ENCODE measurements around the gene SCN4A. TPM values are rescaled to one million over a fixed set of nuclear protein-coding genes. Genes with fewer than 3 reads are reported as not detected.
A peak's percentile ranks its signal among the peaks of the same experiment; 100 is the strongest.

SCN4A gene
- total and polyA plus RNA-seq, 2 of the 13 experiments (the other 11 are each of a cell fraction or from before 2014, with no cell fraction given): 0.02 to 0.03 TPM

- no peak overlapping the region for H3K4me3 ChIP-seq (replicated peaks in 1 of 3; ENCODE audit: insufficient read depth in 1 of 3, low read depth in 2 of 3, low read length in 3 of 3)
- peaks cover 18% of the 10 kb centered on the region for H3K4me1 ChIP-seq (ENCODE audit: insufficient read depth, low read length)
- no peaks in the 10 kb centered on the region; the same call in 1 of the 2 replicates for H4K20me1 ChIP-seq (ENCODE audit: insufficient read depth, low read length)
- no peak overlapping the region for H3K9ac ChIP-seq (ENCODE audit: insufficient read depth, low read depth, low read length)
- TF ChIP-seq TGIF2 (CRISPR knock-in tag; IDR thresholded peaks at IDR 0.05) (no peak), MXD1 (CRISPR knock-in tag; IDR thresholded peaks at IDR 0.05) (no peak), ZMYM3 (CRISPR knock-in tag; IDR thresholded peaks at IDR 0.05) (0 out of 2 replicates have a peak, but pooled peaks have one; percentile 14), HHEX (CRISPR knock-in tag; IDR thresholded peaks at IDR 0.05) (no peak)
- ChIA-PET POLR2A (no interaction called here), CTCF (ENCODE audit: low intra/inter-chr PET ratio, low total read pairs) (no interaction called here)
- no peak for FAIRE-seq
- H2AFZ ChIP-seq (ENCODE audit: low read length): no peak overlapping the region
- BruUV-seq (replicated peaks): no TSS peak
- DNase-seq (ENCODE audit: low spot score): no peak
- H3K4me2 ChIP-seq (ENCODE audit: low read depth, low read length): no peak overlapping the region
- no peaks in the 10 kb centered on the region for H3K9me3 ChIP-seq (ENCODE audit: low read length)
- no peaks in the 10 kb centered on the region for H3K79me2 ChIP-seq (ENCODE audit: insufficient read depth, low read length)
- intact Hi-C loops (cut with micrococcal nuclease; ENCODE audit: unreplicated experiment) (no loop called here), in situ Hi-C loops (cut with HindIII; ENCODE audit: extremely low pct_ligation_motif_present, low pct_unique_long_range_greater_than_20kb) (no loop called here)
- H3K36me3 ChIP-seq (replicated peaks in 1 of 2; ENCODE audit: control insufficient read depth in 1 of 2, insufficient read depth in 2 of 2, low read length in 2 of 2): no peaks in the 10 kb centered on the region
- WGBS (ENCODE audit: low lambda C conversion rate): 49% methylated on average over 4 of the region's 4 CpGs
- no peak overlapping the region for H3K27ac ChIP-seq (ENCODE audit: extremely low read length, insufficient read depth, low read length)
- H3K27me3 ChIP-seq (ENCODE audit: control insufficient read depth in 1 of 2, insufficient read depth in 2 of 2, low read length in 2 of 2): peaks cover 19 to 76% of the 10 kb centered on the region in 2 experiments
- ATAC-seq: no peak
Measured at GRCh38 chr17:63932721-63933120, 40.0 kb downstream of the SCN4A start.

GRCh38 chr17:63931981-63932561 is 40.6 kb downstream of the SCN4A start, which contains the start of gene CD79B:
Gene CD79B (minus strand): TSS chr17:63932331. CDS start chr17:63932261, 70 bp downstream.
- H2AFZ ChIP-seq (ENCODE audit: low read length): no peak within 1 kb of the TSS

More at GRCh38 chr17:63931981-63932561, 40.6 kb downstream of the SCN4A start, which contains the start of gene CD79B:
- no peak within 1 kb of the TSS for H3K9ac ChIP-seq (ENCODE audit: insufficient read depth, low read depth, low read length)
- in situ Hi-C loops (cut with HindIII; ENCODE audit: extremely low pct_ligation_motif_present, low pct_unique_long_range_greater_than_20kb): no loop called here
- peaks cover 19 to 76% of the 10 kb centered on the region in 2 experiments for H3K27me3 ChIP-seq (ENCODE audit: control insufficient read depth in 1 of 2, insufficient read depth in 2 of 2, low read length in 2 of 2)
- no peak within 1 kb of the TSS; a peak in 1 of 6 replicates for H3K4me3 ChIP-seq (replicated peaks in 1 of 3; ENCODE audit: insufficient read depth in 1 of 3, low read depth in 2 of 3, low read length in 3 of 3)
- 58% methylated on average over 12 of the region's 19 CpGs for whole genome bisulfite sequencing (ENCODE audit: low lambda C conversion rate)
- intact Hi-C loops (cut with micrococcal nuclease; ENCODE audit: unreplicated experiment): no loop called here
- no peaks in the 10 kb centered on the region for H3K36me3 ChIP-seq (replicated peaks in 1 of 2; ENCODE audit: control insufficient read depth in 1 of 2, insufficient read depth in 2 of 2, low read length in 2 of 2)
- DNase-seq (ENCODE audit: low spot score) (no peak), ATAC-seq (no peak), FAIRE-seq (no peak)
- ChIA-PET CTCF (ENCODE audit: low intra/inter-chr PET ratio, low total read pairs) (no interaction called here), POLR2A (no interaction called here)
- H3K4me1 ChIP-seq (ENCODE audit: insufficient read depth, low read length): peaks cover 21% of the 10 kb centered on the region
- H3K9me3 ChIP-seq (ENCODE audit: low read length): no peaks in the 10 kb centered on the region
- TF ChIP-seq CEBPB (IDR thresholded peaks at IDR 0.05; ENCODE audit: borderline replicate concordance, low read depth, low read length): no peak
- TF ChIP-seq DZIP1 (CRISPR knock-in tag; IDR thresholded peaks at IDR 0.05): no peak
- TF ChIP-seq KAT8 (CRISPR knock-in tag; IDR thresholded peaks at IDR 0.05): no peak
- no peak for TF ChIP-seq GLI4 (CRISPR knock-in tag; IDR thresholded peaks at IDR 0.05; ENCODE audit: borderline replicate concordance)
- TF ChIP-seq NFATC3 (CRISPR knock-in tag; IDR thresholded peaks at IDR 0.05): no peak
- no peak for TF ChIP-seq CHCHD3 (CRISPR knock-in tag; IDR thresholded peaks at IDR 0.05)
- no peak for TF ChIP-seq PITX1 (CRISPR knock-in tag; IDR thresholded peaks at IDR 0.05)
- TF ChIP-seq ASH2L (IDR thresholded peaks at IDR 0.05; ENCODE audit: insufficient read length, low read depth, low read length): no peak
- no TSS peak for BruUV-seq (replicated peaks)
- H3K4me2 ChIP-seq (ENCODE audit: low read depth, low read length): peak within 1 kb of the TSS; percentile 41
- H3K79me2 ChIP-seq (ENCODE audit: insufficient read depth, low read length): no peaks in the 10 kb centered on the region
- no peaks in the 10 kb centered on the region; the same call in 1 of the 2 replicates for H4K20me1 ChIP-seq (ENCODE audit: insufficient read depth, low read length)
- H3K27ac ChIP-seq (ENCODE audit: extremely low read length, insufficient read depth, low read length): no peak within 1 kb of the TSS

Measured in HepG2 (cell line).